Measurements from ENCODE around the gene FOS. TPM values are rescaled to one million over a fixed set of nuclear protein-coding genes. Genes with fewer than 3 reads are reported as not detected.

FOS gene
- polyA plus RNA-seq, 1 donor = 1,610 TPM

DNA sequence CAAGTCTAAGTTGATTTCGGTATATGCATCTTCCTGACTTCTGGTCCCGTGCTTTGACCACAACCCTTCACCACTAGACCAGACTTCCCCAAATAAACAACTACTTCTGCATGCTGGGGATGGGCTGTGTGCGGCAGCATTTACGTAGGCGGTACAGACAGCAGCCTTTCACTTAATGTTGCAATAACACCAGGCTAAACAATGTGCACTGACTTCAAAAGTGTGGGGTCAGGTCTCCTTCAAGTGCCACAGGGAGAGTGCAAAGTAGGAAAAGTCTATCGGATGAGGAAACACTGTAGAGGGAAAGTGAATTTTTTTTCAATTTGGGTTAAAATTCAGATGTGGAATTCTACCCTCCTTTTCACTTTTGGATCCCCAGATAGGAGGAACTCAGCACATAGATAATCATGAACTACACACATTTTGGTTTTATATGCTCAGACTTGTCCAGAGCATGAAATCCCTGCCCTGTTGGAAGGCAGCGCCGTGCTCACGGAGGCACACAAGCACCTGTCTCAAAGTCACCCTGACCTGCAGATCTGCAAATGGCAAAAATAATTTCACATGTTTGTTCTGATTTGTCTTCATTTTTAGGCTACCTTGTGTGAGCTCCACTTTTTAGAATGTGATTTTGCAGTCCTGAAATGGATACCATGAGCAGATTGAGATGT, 3.6 kb upstream of the FOS start:
- H3K27me3 ChIP-seq (ENCODE audit: control insufficient read depth, insufficient read depth, low read length) = no peaks in the 10 kb centered on the region
- no peak overlapping the region for H3K4me3 ChIP-seq (ENCODE audit: low read length)
- peaks cover 6% of the 10 kb centered on the region for H3K9me3 ChIP-seq (ENCODE audit: control insufficient read depth, low read depth, low read length)
- DNase-seq = peak in 1 of 2 donors; percentile 50
- H3K27ac ChIP-seq (ENCODE audit: low read length) = no peak overlapping the region
- no peaks in the 10 kb centered on the region for H3K36me3 ChIP-seq (ENCODE audit: control insufficient read depth, insufficient read depth, low read length)
- peaks cover 29% of the 10 kb centered on the region for H3K4me1 ChIP-seq (ENCODE audit: control insufficient read depth, insufficient read depth, low read length)
- no CpG with 5 or more reads among the region's 9 CpGs for WGBS (ENCODE audit: insufficient coverage, low lambda C conversion rate)

DNA sequence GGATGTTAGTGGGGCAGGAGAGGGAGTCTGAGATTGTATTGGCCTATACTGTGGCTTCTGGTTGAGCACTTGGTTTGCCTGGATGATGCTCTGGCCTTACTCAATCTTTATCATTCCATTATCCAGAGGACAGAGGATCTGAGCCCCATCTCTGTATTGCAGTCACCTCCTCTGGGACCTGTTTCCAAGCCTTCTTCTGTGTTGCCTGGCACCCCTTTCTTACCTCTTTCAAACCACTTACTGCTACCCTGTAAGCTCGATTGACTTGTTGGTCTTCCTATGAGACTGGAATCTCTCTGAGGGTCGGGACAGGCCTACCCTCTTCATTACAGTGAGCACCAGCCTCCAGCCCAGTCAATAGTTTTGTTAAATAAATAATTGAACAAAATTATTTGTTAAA, 3.0 kb upstream of the FOS start:
- Histone ChIP-seq H3K4me1 (ENCODE audit: control insufficient read depth, insufficient read depth, low read length) (peaks cover 34% of the 10 kb centered on the region), H3K36me3 (ENCODE audit: control insufficient read depth, insufficient read depth, low read length) (peaks cover 2% of the 10 kb centered on the region), H3K4me3 (ENCODE audit: low read length) (no peak overlapping the region), H3K9me3 (ENCODE audit: control insufficient read depth, low read depth, low read length) (peaks cover 6% of the 10 kb centered on the region), H3K27me3 (ENCODE audit: control insufficient read depth, insufficient read depth, low read length) (no peaks in the 10 kb centered on the region), H3K27ac (ENCODE audit: low read length) (no peak overlapping the region)
- DNase-seq = no peak
- no CpG with 5 or more reads among the region's 2 CpGs for WGBS (ENCODE audit: insufficient coverage, low lambda C conversion rate)

DNA sequence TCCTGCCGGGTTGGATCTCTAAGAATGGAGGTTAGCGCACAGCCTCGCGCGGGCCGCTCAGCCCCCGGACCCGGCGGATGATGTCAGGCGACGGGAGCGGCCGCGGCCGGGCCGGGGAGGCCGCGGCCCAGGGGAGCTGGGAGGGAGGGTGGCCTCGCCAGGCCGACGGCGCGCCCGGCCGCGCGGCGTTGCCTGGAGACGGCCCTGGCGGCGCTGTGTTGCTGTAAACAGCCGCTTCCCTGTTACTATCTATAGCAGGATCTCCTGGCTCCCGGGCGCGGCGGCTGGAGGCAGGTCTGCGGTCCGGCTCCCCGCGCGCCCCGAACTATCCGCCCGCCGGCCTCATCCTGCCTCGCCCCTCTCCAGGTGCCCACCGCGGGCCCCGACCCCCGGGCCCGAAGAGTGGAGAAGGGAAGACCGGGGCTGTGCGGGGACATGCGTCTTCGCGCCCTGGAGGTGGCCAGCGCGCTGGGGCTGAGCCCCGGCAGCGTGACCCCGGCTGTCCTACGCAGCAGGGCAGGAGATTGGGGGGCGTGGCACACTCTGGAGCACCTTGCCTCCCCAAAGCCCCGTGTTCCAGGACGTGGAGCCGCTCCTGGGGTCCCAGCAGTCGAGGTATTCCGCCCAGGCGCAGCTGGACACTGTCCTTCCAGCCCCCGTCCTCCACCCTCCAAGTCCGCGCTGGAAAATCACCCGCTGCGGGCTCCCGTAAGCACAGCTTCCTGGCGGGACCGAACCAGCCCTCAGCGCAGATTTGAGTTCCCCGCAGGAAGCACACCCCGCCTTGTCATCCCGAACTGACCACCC, 1.4 kb upstream of the FOS start:
- Histone ChIP-seq H3K4me1 (ENCODE audit: control insufficient read depth, insufficient read depth, low read length) (peaks cover 41% of the 10 kb centered on the region), H3K27ac (ENCODE audit: low read length) (peak overlapping the region; percentile 87)
- no CpG with 5 or more reads among the region's 81 CpGs for WGBS (ENCODE audit: insufficient coverage, low lambda C conversion rate)

DNA sequence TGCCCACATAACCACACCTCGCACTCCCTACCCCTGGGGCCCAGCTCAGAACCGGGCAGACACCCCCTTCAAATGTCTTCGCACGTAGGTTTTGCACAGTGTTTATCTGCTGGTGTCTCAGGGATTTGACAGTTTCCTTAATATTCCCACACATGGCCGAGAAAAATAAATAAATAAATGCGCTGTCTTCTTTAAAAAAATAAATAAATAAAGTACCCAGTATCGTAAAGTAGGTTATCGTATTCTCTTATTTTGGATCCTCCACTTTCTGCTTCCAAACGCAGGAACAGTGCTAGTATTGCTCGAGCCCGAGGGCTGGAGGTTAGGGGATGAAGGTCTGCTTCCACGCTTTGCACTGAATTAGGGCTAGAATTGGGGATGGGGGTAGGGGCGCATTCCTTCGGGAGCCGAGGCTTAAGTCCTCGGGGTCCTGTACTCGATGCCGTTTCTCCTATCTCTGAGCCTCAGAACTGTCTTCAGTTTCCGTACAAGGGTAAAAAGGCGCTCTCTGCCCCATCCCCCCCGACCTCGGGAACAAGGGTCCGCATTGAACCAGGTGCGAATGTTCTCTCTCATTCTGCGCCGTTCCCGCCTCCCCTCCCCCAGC, 710 bp upstream of the FOS start:
- H3K36me3 ChIP-seq (ENCODE audit: control insufficient read depth, insufficient read depth, low read length) = peaks cover 11% of the 10 kb centered on the region
- peak overlapping the region; percentile 95 for H3K4me3 ChIP-seq (ENCODE audit: low read length)
- H3K4me1 ChIP-seq (ENCODE audit: control insufficient read depth, insufficient read depth, low read length) = peaks cover 46% of the 10 kb centered on the region
- WGBS (ENCODE audit: insufficient coverage, low lambda C conversion rate) = 0% methylated on average over 1 of the region's 27 CpGs
- H3K9me3 ChIP-seq (ENCODE audit: control insufficient read depth, low read depth, low read length) = peaks cover 6% of the 10 kb centered on the region
- DNase-seq = no peak
- H3K27ac ChIP-seq (ENCODE audit: low read length) = peak overlapping the region; percentile 87
- H3K27me3 ChIP-seq (ENCODE audit: control insufficient read depth, insufficient read depth, low read length) = no peaks in the 10 kb centered on the region

More for the DNA sequence above, 1.4 kb upstream of the FOS start:
- peak; percentile 94 to 95 for DNase-seq
- Histone ChIP-seq H3K4me3 (ENCODE audit: low read length) (peak overlapping the region; percentile 95), H3K9me3 (ENCODE audit: control insufficient read depth, low read depth, low read length) (peaks cover 6% of the 10 kb centered on the region), H3K27me3 (ENCODE audit: control insufficient read depth, insufficient read depth, low read length) (no peaks in the 10 kb centered on the region), H3K36me3 (ENCODE audit: control insufficient read depth, insufficient read depth, low read length) (peaks cover 11% of the 10 kb centered on the region)

DNA sequence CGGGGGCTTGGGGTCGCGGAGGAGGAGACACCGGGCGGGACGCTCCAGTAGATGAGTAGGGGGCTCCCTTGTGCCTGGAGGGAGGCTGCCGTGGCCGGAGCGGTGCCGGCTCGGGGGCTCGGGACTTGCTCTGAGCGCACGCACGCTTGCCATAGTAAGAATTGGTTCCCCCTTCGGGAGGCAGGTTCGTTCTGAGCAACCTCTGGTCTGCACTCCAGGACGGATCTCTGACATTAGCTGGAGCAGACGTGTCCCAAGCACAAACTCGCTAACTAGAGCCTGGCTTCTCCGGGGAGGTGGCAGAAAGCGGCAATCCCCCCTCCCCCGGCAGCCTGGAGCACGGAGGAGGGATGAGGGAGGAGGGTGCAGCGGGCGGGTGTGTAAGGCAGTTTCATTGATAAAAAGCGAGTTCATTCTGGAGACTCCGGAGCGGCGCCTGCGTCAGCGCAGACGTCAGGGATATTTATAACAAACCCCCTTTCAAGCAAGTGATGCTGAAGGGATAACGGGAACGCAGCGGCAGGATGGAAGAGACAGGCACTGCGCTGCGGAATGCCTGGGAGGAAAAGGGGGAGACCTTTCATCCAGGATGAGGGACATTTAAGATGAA, 630 bp downstream of the FOS start:
- Histone ChIP-seq H3K4me3 (ENCODE audit: low read length) (peak overlapping the region; percentile 95), H3K4me1 (ENCODE audit: control insufficient read depth, insufficient read depth, low read length) (peaks cover 55% of the 10 kb centered on the region), H3K27ac (ENCODE audit: low read length) (peak overlapping the region; percentile 84), H3K27me3 (ENCODE audit: control insufficient read depth, insufficient read depth, low read length) (no peaks in the 10 kb centered on the region), H3K9me3 (ENCODE audit: control insufficient read depth, low read depth, low read length) (peaks cover 6% of the 10 kb centered on the region), H3K36me3 (ENCODE audit: control insufficient read depth, insufficient read depth, low read length) (peaks cover 11% of the 10 kb centered on the region)
- WGBS (ENCODE audit: insufficient coverage, low lambda C conversion rate) = no CpG with 5 or more reads among the region's 38 CpGs
- DNase-seq = peak; percentile 73 to 87

DNA sequence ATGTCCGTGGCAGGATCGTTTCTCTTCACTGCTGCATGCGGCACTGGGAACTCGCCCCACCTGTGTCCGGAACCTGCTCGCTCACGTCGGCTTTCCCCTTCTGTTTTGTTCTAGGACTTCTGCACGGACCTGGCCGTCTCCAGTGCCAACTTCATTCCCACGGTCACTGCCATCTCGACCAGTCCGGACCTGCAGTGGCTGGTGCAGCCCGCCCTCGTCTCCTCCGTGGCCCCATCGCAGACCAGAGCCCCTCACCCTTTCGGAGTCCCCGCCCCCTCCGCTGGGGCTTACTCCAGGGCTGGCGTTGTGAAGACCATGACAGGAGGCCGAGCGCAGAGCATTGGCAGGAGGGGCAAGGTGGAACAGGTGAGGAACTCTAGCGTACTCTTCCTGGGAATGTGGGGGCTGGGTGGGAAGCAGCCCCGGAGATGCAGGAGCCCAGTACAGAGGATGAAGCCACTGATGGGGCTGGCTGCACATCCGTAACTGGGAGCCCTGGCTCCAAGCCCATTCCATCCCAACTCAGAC, 1.2 kb downstream of the FOS start:
- Histone ChIP-seq H3K4me3 (ENCODE audit: low read length) (peak overlapping the region; percentile 95), H3K4me1 (ENCODE audit: control insufficient read depth, insufficient read depth, low read length) (peaks cover 60% of the 10 kb centered on the region), H3K27me3 (ENCODE audit: control insufficient read depth, insufficient read depth, low read length) (no peaks in the 10 kb centered on the region), H3K27ac (ENCODE audit: low read length) (peak overlapping the region; percentile 9), H3K36me3 (ENCODE audit: control insufficient read depth, insufficient read depth, low read length) (peaks cover 11% of the 10 kb centered on the region), H3K9me3 (ENCODE audit: control insufficient read depth, low read depth, low read length) (peaks cover 6% of the 10 kb centered on the region)
- peak in 1 of 2 donors; percentile 36 for DNase-seq
- WGBS (ENCODE audit: insufficient coverage, low lambda C conversion rate) = no CpG with 5 or more reads among the region's 26 CpGs

DNA sequence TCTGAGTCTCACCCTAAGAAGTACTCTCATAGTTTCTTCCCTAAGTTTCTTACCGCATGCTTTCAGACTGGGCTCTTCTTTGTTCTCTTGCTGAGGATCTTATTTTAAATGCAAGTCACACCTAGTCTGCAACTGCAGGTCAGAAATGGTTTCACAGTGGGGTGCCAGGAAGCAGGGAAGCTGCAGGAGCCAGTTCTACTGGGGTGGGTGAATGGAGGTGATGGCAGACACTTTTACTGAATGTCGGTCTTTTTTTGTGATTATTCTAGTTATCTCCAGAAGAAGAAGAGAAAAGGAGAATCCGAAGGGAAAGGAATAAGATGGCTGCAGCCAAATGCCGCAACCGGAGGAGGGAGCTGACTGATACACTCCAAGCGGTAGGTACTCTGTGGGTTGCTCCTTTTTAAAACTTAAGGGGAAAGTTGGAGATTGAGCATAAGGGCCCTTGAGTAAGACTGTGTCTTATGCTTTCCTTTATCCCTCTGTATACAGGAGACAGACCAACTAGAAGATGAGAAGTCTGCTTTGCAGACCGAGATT, 1.7 kb downstream of the FOS start:
- 71% methylated on average over 1 of the region's 7 CpGs for WGBS (ENCODE audit: insufficient coverage, low lambda C conversion rate)
- no peaks in the 10 kb centered on the region for H3K27me3 ChIP-seq (ENCODE audit: control insufficient read depth, insufficient read depth, low read length)
- H3K36me3 ChIP-seq (ENCODE audit: control insufficient read depth, insufficient read depth, low read length) = peaks cover 11% of the 10 kb centered on the region
- peaks cover 6% of the 10 kb centered on the region for H3K9me3 ChIP-seq (ENCODE audit: control insufficient read depth, low read depth, low read length)
- no peak overlapping the region for H3K27ac ChIP-seq (ENCODE audit: low read length)
- peak overlapping the region; percentile 95 for H3K4me3 ChIP-seq (ENCODE audit: low read length)
- peaks cover 60% of the 10 kb centered on the region for H3K4me1 ChIP-seq (ENCODE audit: control insufficient read depth, insufficient read depth, low read length)
- DNase-seq = no peak

DNA sequence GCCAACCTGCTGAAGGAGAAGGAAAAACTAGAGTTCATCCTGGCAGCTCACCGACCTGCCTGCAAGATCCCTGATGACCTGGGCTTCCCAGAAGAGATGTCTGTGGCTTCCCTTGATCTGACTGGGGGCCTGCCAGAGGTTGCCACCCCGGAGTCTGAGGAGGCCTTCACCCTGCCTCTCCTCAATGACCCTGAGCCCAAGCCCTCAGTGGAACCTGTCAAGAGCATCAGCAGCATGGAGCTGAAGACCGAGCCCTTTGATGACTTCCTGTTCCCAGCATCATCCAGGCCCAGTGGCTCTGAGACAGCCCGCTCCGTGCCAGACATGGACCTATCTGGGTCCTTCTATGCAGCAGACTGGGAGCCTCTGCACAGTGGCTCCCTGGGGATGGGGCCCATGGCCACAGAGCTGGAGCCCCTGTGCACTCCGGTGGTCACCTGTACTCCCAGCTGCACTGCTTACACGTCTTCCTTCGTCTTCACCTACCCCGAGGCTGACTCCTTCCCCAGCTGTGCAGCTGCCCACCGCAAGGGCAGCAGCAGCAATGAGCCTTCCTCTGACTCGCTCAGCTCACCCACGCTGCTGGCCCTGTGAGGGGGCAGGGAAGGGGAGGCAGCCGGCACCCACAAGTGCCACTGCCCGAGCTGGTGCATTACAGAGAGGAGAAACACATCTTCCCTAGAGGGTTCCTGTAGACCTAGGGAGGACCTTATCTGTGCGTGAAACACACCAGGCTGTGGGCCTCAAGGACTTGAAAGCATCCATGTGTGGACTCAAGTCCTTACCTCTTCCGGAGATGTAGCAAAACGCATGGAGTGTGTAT, 2.4 kb downstream of the FOS start:
- Histone ChIP-seq H3K36me3 (ENCODE audit: control insufficient read depth, insufficient read depth, low read length) (peaks cover 11% of the 10 kb centered on the region), H3K27me3 (ENCODE audit: control insufficient read depth, insufficient read depth, low read length) (no peaks in the 10 kb centered on the region), H3K4me3 (ENCODE audit: low read length) (no peak overlapping the region), H3K4me1 (ENCODE audit: control insufficient read depth, insufficient read depth, low read length) (peaks cover 61% of the 10 kb centered on the region), H3K9me3 (ENCODE audit: control insufficient read depth, low read depth, low read length) (peaks cover 6% of the 10 kb centered on the region), H3K27ac (ENCODE audit: low read length) (no peak overlapping the region)
- DNase-seq = no peak
- no CpG with 5 or more reads among the region's 17 CpGs for WGBS (ENCODE audit: insufficient coverage, low lambda C conversion rate)

DNA sequence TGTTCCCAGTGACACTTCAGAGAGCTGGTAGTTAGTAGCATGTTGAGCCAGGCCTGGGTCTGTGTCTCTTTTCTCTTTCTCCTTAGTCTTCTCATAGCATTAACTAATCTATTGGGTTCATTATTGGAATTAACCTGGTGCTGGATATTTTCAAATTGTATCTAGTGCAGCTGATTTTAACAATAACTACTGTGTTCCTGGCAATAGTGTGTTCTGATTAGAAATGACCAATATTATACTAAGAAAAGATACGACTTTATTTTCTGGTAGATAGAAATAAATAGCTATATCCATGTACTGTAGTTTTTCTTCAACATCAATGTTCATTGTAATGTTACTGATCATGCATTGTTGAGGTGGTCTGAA, 3.0 kb downstream of the FOS start:
- peaks cover 11% of the 10 kb centered on the region for H3K36me3 ChIP-seq (ENCODE audit: control insufficient read depth, insufficient read depth, low read length)
- no peak overlapping the region for H3K27ac ChIP-seq (ENCODE audit: low read length)
- no peaks in the 10 kb centered on the region for H3K27me3 ChIP-seq (ENCODE audit: control insufficient read depth, insufficient read depth, low read length)
- WGBS (ENCODE audit: insufficient coverage, low lambda C conversion rate) = no CpG with 5 or more reads among the region's 1 CpG
- H3K4me1 ChIP-seq (ENCODE audit: control insufficient read depth, insufficient read depth, low read length) = peaks cover 58% of the 10 kb centered on the region
- H3K4me3 ChIP-seq (ENCODE audit: low read length) = no peak overlapping the region
- peaks cover 6% of the 10 kb centered on the region for H3K9me3 ChIP-seq (ENCODE audit: control insufficient read depth, low read depth, low read length)
- DNase-seq = no peak
